DMS53 treated with DMSO at 0.1 percent for 48 hours (cell line): ENCODE measurements around the gene DLK1.

Source experiments
- DNase-seq: peaks from one replicate; lab custom pipeline; 2025; ENCODE audit not compliant: unreplicated experiment; lab: John Stamatoyannopoulos, UW

The DLK1 gene

GRCh38 chr14:100775831-100776591 is 49.3 kb downstream of the DLK1 start:
- DNase-seq, result no peak

- no peak for DNase-seq
Observed at GRCh38 chr14:100776681-100777365, 50.1 kb downstream of the DLK1 start.

- no peak for DNase-seq
Observed at GRCh38 chr14:100777366-100777817, 50.7 kb downstream of the DLK1 start.

GRCh38 chr14:100777818-100778525 is 51.3 kb downstream of the DLK1 start:
- DNase-seq, result no peak

DNA sequence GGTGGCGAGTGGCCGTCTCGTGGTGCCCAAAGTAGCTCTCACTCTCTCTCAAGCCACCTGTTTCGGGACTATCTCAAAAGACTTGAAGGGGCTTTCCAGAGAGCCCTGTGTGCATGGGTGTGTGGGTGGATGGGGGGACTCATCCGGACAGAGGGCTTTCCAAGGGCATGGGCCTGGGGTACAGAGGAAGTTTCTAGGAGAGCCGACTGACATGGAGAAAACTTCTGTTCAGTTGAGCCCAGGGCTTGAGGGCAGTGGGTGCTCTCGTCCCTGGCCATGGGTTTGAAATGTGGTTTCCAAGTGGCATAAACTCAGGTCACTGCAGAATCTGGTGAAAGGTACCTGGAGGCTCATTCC is 51.8 kb downstream of the DLK1 start:
- no peak for DNase-seq

DNA sequence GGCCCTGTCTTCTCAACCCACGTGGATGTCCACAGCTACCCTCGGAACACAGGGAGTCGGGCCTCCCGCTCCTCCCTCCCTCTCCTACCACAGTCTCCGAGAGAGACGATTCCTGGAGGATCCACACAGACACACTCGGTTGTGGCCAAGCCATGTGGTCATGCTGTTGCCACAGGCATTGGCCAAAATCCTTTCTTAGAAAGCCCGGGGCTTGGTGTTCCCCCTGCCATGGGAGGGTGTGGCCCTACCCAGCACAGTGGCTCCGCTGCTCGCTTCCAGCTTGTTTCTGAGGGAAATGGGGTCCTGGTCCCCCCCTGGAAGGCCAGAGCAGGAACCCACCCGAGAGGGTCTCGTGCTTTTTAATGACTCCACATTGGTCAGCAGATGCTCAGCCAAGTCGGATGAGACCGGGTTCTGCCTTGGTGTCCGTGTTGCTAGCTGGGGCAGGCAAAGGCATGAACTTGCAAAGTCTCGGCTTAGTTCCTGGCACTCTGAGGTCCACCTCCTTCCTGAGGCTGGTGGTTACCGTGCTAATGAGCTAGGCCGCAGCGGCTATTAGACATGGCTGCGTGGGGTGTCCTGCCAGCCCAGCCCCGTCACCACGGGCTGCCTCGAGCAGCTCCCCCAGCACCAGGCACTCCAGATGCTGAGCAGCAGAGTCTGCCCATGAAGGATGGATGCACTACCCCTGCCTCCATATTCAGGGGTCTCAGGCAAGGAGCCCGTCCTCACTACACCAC is 52.4 kb downstream of the DLK1 start:
- no peak for DNase-seq

GRCh38 chr14:100779691-100780080 is 53.0 kb downstream of the DLK1 start:
- no peak for DNase-seq

- DNase-seq, result no peak
Observed at GRCh38 chr14:100780246-100780645, 53.6 kb downstream of the DLK1 start.

GRCh38 chr14:100780646-100781355 is 54.1 kb downstream of the DLK1 start:
- no peak for DNase-seq

GRCh38 chr14:100781952-100782351 is 55.3 kb downstream of the DLK1 start:
- no peak for DNase-seq

- no peak for DNase-seq
Observed at GRCh38 chr14:100782516-100783320, 56.0 kb downstream of the DLK1 start.

- DNase-seq, result no peak
Observed at GRCh38 chr14:100783630-100784370, 57.1 kb downstream of the DLK1 start.

GRCh38 chr14:100784523-100785337 is 58.0 kb downstream of the DLK1 start:
- DNase-seq, result no peak

DNA sequence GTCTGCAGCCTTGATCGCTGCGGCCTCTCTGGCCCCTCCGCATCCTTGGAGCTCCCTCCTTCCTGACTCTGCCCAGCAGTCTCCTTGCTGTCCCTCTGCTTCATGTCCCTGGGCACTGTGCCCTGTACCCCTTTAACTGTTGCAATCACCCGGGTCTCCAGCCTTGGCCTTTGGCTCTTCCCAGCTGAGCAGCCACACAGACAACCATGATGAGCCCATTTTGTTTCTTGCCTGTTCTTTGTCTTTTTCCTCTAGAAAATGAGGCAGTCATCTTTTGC is 58.6 kb downstream of the DLK1 start:
- DNase-seq, result no peak

DNA sequence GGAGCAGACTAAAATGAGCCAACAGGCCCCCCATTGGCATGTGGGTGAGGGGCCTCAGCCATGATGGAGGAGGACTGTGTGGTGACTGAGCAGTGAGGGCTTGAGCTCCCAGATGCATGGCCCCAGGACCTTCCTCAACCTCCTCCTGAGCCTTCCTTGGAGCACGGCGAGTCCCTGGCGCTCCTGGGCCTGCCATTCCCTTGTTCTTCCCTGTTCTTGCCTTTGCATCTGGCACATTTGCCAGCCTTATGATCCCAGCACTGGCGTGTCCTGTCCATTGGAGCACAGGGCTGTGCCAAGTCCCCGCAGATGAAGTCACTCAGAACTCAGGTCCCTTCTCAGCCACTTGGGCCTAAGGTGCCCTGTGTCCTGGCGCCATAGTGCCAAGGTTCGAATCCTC is 58.9 kb downstream of the DLK1 start:
- DNase-seq, result no peak

DNA sequence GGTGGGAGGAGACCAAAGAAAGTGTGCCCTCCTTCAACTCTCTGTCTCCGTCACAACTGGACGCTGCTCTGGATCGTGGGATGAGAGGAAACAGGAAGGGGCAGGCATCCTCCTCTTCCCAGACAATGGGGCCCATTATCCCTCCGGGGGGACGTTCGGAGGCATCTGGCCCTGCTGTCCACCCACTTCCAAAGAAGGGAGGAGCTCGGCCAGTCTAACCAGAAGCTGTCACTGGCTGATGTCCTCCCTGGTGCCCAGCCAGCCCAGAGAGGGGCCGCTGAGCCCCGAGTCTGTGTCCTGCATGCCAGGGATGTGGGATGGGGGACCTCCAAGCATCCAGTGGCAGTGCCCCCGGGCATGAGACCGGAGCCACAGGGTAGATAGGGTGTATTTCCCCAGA is 59.4 kb downstream of the DLK1 start:
- no peak for DNase-seq

DNA sequence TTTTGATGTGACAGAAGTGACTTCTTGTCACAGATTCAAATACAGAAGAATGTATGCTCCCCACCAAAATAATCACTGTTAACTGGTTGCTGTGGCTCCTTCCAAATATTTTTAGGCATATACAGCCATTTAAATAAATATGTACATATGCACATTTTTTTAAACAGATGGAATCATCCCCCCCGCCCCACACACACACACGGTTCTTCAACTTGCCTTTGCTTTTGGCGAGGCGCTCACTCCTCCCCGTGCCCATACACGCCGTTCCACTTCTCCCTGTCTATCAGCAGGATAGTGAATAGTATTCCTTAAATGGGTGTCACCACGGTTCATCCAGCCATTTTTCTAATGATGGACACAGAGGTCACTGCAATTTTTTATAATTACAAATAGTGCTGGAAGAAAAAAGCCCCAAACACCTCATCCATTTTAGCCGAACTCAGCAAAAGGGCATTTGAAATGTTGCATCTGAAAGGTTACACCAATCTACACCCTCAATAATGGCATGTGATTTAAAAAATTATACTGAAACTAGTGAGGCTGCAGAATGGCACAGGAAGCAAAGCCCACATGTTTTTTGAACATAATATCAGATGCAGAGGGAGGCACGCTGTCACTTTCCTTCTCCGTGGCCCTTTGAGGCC is 60.0 kb downstream of the DLK1 start:
- no peak for DNase-seq

GRCh38 chr14:100787659-100788058 is 61.0 kb downstream of the DLK1 start:
- DNase-seq, result no peak
